Neural cell (in vitro differentiated cells): ENCODE results near the gene ERG28. TPM values are rescaled to one million over a fixed set of nuclear protein-coding genes. Genes with fewer than 3 reads are reported as not detected.

ENCODE experiments used
- H2AFZ ChIP-seq: fragments of 200-600, 300-800 bp; sonication (generic), shearing (Covaris generic); 2 replicates; pipeline ENCODE4 v1.6.0; 2014; ENCODE audit warnings: low read depth, mild to moderate bottlenecking, antibody characterized with exemption, low read length, moderate library complexity
- H3F3A ChIP-seq: fragments of 200-600 bp; shearing (Covaris generic); 2 replicates; pipeline ENCODE4 v1.6.1; 2016; ENCODE audit warnings: mild to moderate bottlenecking, moderate library complexity, mixed read lengths, antibody characterized with exemption, low read length; ENCODE audit not compliant: insufficient read depth, poor library complexity, severe bottlenecking
- H3K27ac ChIP-seq: fragments of 200-600, 300-800 bp; sonication (generic), shearing (Covaris generic); 2 replicates; pipeline ENCODE4 v1.5.1; 2014; ENCODE audit warnings: mild to moderate bottlenecking, low read length, moderate library complexity
- H3K27me3 ChIP-seq: fragments of 300-800, 200-600 bp; sonication (generic), shearing (Covaris generic); 2 replicates; pipeline ENCODE4 v1.6.0; 2014; ENCODE audit warnings: mild to moderate bottlenecking, low read depth, low read length, moderate library complexity; ENCODE audit not compliant: insufficient read depth
- H3K36me3 ChIP-seq: fragments of 300-800, 200-600 bp; sonication (generic), shearing (Covaris generic); 2 replicates; pipeline ENCODE4 v1.5.1; 2014; ENCODE audit warnings: mild to moderate bottlenecking, antibody characterized with exemption, low read length, moderate library complexity; ENCODE audit not compliant: insufficient read depth
- H3K4me2 ChIP-seq: fragments of 300-800, 200-600 bp; sonication (generic), shearing (Covaris generic); 2 replicates; pipeline ENCODE4 v1.6.0; 2014; ENCODE audit warnings: mild to moderate bottlenecking, low read length
- H3K4me3 ChIP-seq: fragments of 300-800, 200-600 bp; sonication (generic), shearing (Covaris generic); 2 replicates; pipeline ENCODE4 v1.5.1; 2014; ENCODE audit warnings: mild to moderate bottlenecking, low read length, moderate library complexity
- H3K79me2 ChIP-seq: fragments of 200-600 bp; shearing (Covaris generic); replicated peaks from 2 replicates; pipeline ENCODE4 v1.6.0; 2014; ENCODE audit warnings: mild to moderate bottlenecking, low read length, moderate library complexity; ENCODE audit not compliant: insufficient read depth
- H3K9ac ChIP-seq: fragments of 300-800, 200-600 bp; sonication (generic), shearing (Covaris generic); 2 replicates; pipeline ENCODE4 v1.6.1; 2016; ENCODE audit warnings: mild to moderate bottlenecking, low read length, mixed read lengths
- H3K9me2 ChIP-seq: fragments of 200-600 bp; shearing (Covaris generic); 2 replicates; pipeline ENCODE4 v1.6.1; 2016; ENCODE audit warnings: mild to moderate bottlenecking, low read length, mixed read lengths; ENCODE audit not compliant: insufficient read depth
- H3K9me3 ChIP-seq: fragments of 200-600, 300-800 bp; sonication (generic), shearing (Covaris generic); 2 replicates; pipeline ENCODE4 v1.6.1; 2016; ENCODE audit warnings: mild to moderate bottlenecking, mixed run types, low read length, moderate library complexity, mixed read lengths
- H4K20me1 ChIP-seq: fragments of 200-600 bp; shearing (Covaris generic); 2 replicates; pipeline ENCODE4 v1.6.1; 2016; ENCODE audit warnings: mild to moderate bottlenecking, mixed run types; ENCODE audit not compliant: insufficient read depth
- CTCF ChIP-seq: fragments of 450-650 bp; IDR thresholded peaks from 2 replicates; pipeline ENCODE4 v1.5.1; 2014; ENCODE audit warnings: antibody characterized with exemption, mild to moderate bottlenecking, moderate library complexity; ENCODE audit not compliant: poor library complexity, severe bottlenecking
- EP300 ChIP-seq: fragments of 450-650 bp; conservative IDR thresholded peaks from 2 replicates; pipeline ENCODE4 v1.6.1; 2014; ENCODE audit warnings: antibody characterized with exemption, mild to moderate bottlenecking, moderate library complexity; ENCODE audit not compliant: poor library complexity, severe bottlenecking
- EZH2 ChIP-seq: fragments of 200-600, 300-800 bp; shearing (Covaris generic), sonication (generic); IDR thresholded peaks from 2 replicates; pipeline ENCODE4 v1.6.1; 2014; ENCODE audit warnings: antibody characterized with exemption, low read length, borderline replicate concordance, mild to moderate bottlenecking; ENCODE audit not compliant: insufficient read depth, poor library complexity, severe bottlenecking
- MXI1 ChIP-seq: fragments of 450-650 bp; conservative IDR thresholded peaks from 2 replicates; pipeline ENCODE4 v1.6.1; 2014; ENCODE audit warnings: antibody characterized with exemption, mild to moderate bottlenecking; ENCODE audit not compliant: poor library complexity, severe bottlenecking
- POLR2AphosphoS5 ChIP-seq: IDR thresholded peaks from 2 replicates; pipeline ENCODE4 v1.6.1; 2012
- RAD21 ChIP-seq: fragments of 450-650 bp; conservative IDR thresholded peaks from 2 replicates; pipeline ENCODE4 v1.6.1; 2014; ENCODE audit warnings: antibody characterized with exemption, mild to moderate bottlenecking, moderate library complexity
- SMC3 ChIP-seq: fragments of 450-650 bp; conservative IDR thresholded peaks from 2 replicates; pipeline ENCODE4 v1.6.1; 2014; ENCODE audit warnings: antibody characterized with exemption, mild to moderate bottlenecking, moderate library complexity; ENCODE audit not compliant: poor library complexity
- TAF1 ChIP-seq: IDR thresholded peaks from 2 replicates; pipeline ENCODE4 v1.6.1; 2012; ENCODE audit warnings: low read depth
- polyA plus RNA-seq: library from polyadenylated mRNA; depleted of rRNA; stranded (reverse); fragments of >200 nt; gene quantifications from 2 replicates; pipeline ENCODE4 v1.2.3, GENCODE V29; 2014
- TF ChIP-seq, protein P1 (sequence below): IDR thresholded peaks from 2 replicates; pipeline ENCODE4 v1.6.1; 2012; ENCODE audit warnings: borderline replicate concordance

ERG28 gene
- polyA plus RNA-seq, 1 donor from 2014 or later: 23.4 TPM

DNA sequence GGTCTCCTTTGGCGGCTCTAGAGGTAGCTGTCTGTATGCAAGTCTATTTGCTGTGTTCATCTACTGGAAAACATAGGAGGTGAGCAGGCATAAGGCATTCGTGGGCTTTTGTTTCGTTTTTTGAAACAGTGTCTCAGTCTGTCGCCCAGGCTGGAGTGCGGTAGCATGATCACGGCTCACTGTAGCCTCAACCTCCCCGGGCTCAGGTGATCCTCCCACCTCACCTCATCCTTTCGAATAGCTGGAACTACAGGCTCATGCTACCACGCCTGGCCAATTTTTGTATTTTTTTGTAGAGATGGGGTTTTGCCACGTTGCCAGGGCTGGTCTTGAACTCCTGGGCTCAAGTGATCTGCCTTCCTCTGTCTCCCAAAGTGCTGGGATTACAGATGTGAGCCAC, 54.8 kb downstream of the ERG28 start:
- Histone ChIP-seq H3K9ac (no peak overlapping the region), H3K36me3 (no peaks in the 10 kb centered on the region), H3K9me3 (no peaks in the 10 kb centered on the region), H3K4me3 (no peak overlapping the region), H3K27me3 (no peaks in the 10 kb centered on the region), H3K79me2 (no peaks in the 10 kb centered on the region), H2AFZ (no peak overlapping the region), H4K20me1 (no peaks in the 10 kb centered on the region), H3K27ac (no peak overlapping the region), H3K9me2 (no peaks in the 10 kb centered on the region), H3F3A (no peaks in the 10 kb centered on the region), H3K4me2 (no peak overlapping the region)
- TF ChIP-seq SMC3 (no peak), POLR2AphosphoS5 (no peak), RAD21 (no peak), MXI1 (no peak), TAF1 (no peak), EZH2 (no peak), EP300 (no peak), CTCF (no peak)
- TF ChIP-seq, protein P1, sequence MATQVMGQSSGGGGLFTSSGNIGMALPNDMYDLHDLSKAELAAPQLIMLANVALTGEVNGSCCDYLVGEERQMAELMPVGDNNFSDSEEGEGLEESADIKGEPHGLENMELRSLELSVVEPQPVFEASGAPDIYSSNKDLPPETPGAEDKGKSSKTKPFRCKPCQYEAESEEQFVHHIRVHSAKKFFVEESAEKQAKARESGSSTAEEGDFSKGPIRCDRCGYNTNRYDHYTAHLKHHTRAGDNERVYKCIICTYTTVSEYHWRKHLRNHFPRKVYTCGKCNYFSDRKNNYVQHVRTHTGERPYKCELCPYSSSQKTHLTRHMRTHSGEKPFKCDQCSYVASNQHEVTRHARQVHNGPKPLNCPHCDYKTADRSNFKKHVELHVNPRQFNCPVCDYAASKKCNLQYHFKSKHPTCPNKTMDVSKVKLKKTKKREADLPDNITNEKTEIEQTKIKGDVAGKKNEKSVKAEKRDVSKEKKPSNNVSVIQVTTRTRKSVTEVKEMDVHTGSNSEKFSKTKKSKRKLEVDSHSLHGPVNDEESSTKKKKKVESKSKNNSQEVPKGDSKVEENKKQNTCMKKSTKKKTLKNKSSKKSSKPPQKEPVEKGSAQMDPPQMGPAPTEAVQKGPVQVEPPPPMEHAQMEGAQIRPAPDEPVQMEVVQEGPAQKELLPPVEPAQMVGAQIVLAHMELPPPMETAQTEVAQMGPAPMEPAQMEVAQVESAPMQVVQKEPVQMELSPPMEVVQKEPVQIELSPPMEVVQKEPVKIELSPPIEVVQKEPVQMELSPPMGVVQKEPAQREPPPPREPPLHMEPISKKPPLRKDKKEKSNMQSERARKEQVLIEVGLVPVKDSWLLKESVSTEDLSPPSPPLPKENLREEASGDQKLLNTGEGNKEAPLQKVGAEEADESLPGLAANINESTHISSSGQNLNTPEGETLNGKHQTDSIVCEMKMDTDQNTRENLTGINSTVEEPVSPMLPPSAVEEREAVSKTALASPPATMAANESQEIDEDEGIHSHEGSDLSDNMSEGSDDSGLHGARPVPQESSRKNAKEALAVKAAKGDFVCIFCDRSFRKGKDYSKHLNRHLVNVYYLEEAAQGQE: no peak

DNA sequence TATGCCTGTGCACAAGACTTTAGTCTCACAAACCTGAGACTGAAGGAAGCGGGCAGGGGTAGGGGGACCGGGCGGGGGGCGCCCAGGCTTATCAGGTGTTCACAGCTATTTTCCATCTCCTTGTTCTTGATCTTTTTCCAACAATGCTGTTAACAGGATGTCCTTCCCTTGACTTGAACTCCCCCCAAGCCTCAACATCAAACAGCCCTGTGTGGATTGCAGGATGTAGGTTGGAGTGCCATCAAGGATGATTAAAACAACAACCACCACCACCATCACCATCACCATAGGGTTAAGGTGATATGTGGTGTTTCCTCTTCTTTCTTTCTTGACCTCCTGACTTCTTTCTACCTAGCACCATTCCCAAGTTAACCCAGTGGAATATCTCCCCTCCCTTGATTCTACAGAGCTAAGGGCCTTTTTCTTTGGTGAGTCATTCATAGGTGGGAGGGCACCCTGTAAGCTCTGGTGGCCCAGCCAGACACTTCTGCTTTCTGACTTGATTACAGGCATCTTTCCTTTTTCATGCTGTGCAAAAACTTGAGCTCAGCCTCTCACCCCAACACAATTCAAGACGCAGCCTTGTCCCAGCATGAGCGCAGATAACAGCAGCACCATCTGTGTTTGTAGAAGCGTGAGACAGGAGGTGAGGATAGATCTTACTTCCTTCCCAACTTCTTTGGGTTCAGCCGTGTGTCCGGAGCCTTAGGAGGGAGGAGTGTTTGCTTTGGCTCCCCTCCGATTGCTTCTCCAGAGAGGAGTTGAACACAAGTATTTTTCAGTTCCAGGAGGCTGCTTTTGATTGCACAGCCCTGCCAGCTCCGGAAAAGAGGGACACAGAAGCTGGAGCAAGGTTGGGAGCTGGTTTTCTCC, 55.5 kb downstream of the ERG28 start:
- Histone ChIP-seq H3K27me3 (no peaks in the 10 kb centered on the region), H3K9me3 (no peaks in the 10 kb centered on the region), H2AFZ (no peak overlapping the region), H3F3A (no peaks in the 10 kb centered on the region), H3K36me3 (no peaks in the 10 kb centered on the region), H3K9me2 (no peaks in the 10 kb centered on the region), H4K20me1 (no peaks in the 10 kb centered on the region), H3K27ac (no peak overlapping the region), H3K9ac (no peak overlapping the region), H3K4me2 (no peak overlapping the region), H3K79me2 (no peaks in the 10 kb centered on the region), H3K4me3 (no peak overlapping the region)
- TF ChIP-seq SMC3 (no peak), EZH2 (no peak)
